MCF 10A (cell line): ENCODE measurements around the gene WASL. TPM values are rescaled to one million over a fixed set of nuclear protein-coding genes. Genes with fewer than 3 reads are reported as not detected.

Experiments used
- BruUV-seq: library from RNA; stranded (reverse); fragments of 400-500 nt; replicated peaks from 2 replicates; lab custom pipeline; 2021; lab: Mats Ljungman, UMichigan
- CTCF ChIA-PET: fragments of 300-600 bp; sonication (Branson Sonifier 250); formaldehyde crosslinking; extraction: SDS; loops from one replicate; lab custom pipeline; 2021; ENCODE audit warnings: antibody characterized with exemption, inconsistent platforms; lab: Yijun Ruan, JAX
- POLR2A ChIA-PET: fragments of 300-600, 350-650 bp; sonication (Branson Sonifier 250); formaldehyde crosslinking; extraction: SDS; loops from one replicate; lab custom pipeline; 2020; ENCODE audit warnings: antibody characterized with exemption, inconsistent platforms; lab: Yijun Ruan, JAX
- DNase-seq: peaks from one replicate; pipeline ENCODE4 v3.0.0-alpha.2; 2018; ENCODE audit not compliant: unreplicated experiment
- H3K27ac Mint-ChIP-seq: one replicate; pipeline ENCODE4 v1.8.0; 2022; ENCODE audit warnings: mild to moderate bottlenecking, low read depth, mixed read lengths; ENCODE audit not compliant: unreplicated experiment
- H3K27me3 Mint-ChIP-seq: one replicate; pipeline ENCODE4 v1.8.0; 2022; ENCODE audit warnings: mixed read lengths; ENCODE audit not compliant: insufficient read depth, unreplicated experiment
- H3K36me3 Mint-ChIP-seq: one replicate; pipeline ENCODE4 v1.8.0; 2022; ENCODE audit warnings: mild to moderate bottlenecking, moderate library complexity, mixed read lengths; ENCODE audit not compliant: insufficient read depth, unreplicated experiment
- H3K4me1 Mint-ChIP-seq: one replicate; pipeline ENCODE4 v1.8.0; 2022; ENCODE audit warnings: mixed read lengths; ENCODE audit not compliant: insufficient read depth, unreplicated experiment
- H3K4me3 Mint-ChIP-seq: one replicate; pipeline ENCODE4 v1.8.0; 2022; ENCODE audit warnings: mild to moderate bottlenecking, moderate library complexity, mixed read lengths; ENCODE audit not compliant: unreplicated experiment
- H3K9me3 Mint-ChIP-seq: one replicate; pipeline ENCODE4 v1.8.0; 2022; ENCODE audit warnings: mixed read lengths; ENCODE audit not compliant: unreplicated experiment
- intact Hi-C: fragments of 100-400 bp; cut with micrococcal nuclease; formaldehyde crosslinking; loops from 2 replicates; pipeline ENCODE4 v1.14.1; 2022
- total RNA-seq: library from RNA; stranded (reverse); gene quantifications from 2 replicates; pipeline ENCODE4 v1.2.3, GENCODE V29; 2022
- TF ChIP-seq, protein P1 (sequence below): fragments of 200-600 bp; IDR thresholded peaks from one replicate; pipeline ENCODE4 v1.8.0; 2022; ENCODE audit warnings: antibody characterized with exemption, mild to moderate bottlenecking; ENCODE audit not compliant: unreplicated experiment

Gene WASL
- total RNA-seq, 1 experiment from 2014 or later = 34.7 TPM

DNA sequence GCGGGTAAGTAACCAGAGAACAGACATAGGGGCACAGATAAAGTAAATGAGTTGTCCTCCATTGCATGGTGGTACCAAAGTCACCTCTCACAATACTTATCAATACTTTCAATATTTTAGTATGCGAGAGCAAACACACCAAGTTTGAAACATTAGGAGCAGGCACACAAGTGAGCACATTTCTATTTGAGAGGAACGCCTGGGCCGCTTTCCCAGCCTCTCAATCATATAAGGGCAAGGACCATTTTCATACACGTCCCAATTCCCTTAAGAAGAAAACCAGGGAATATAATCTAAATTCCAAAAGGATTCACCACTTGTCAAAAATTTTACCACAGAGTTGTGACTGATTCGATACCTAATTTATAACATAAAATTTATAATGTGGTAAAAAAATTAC is 85.6 kb downstream of the WASL start:
- H3K36me3 Mint-ChIP-seq = no peaks in the 10 kb centered on the region
- DNase-seq = no peak
- no peaks in the 10 kb centered on the region for H3K27me3 Mint-ChIP-seq
- BruUV-seq = no TSS peak
- intact Hi-C loops = no loop called here
- H3K9me3 Mint-ChIP-seq = no peaks in the 10 kb centered on the region
- ChIA-PET CTCF (interaction anchor here (0.7 kb wide), 1 partner anchor 10 kb away, joined by 5 read pairs; no protein-coding TSS in a partner anchor), POLR2A (interaction anchor here (1.3 kb wide), 1 partner anchor 12 kb away, joined by 3 read pairs; no protein-coding TSS in a partner anchor)
- TF ChIP-seq, protein P1, sequence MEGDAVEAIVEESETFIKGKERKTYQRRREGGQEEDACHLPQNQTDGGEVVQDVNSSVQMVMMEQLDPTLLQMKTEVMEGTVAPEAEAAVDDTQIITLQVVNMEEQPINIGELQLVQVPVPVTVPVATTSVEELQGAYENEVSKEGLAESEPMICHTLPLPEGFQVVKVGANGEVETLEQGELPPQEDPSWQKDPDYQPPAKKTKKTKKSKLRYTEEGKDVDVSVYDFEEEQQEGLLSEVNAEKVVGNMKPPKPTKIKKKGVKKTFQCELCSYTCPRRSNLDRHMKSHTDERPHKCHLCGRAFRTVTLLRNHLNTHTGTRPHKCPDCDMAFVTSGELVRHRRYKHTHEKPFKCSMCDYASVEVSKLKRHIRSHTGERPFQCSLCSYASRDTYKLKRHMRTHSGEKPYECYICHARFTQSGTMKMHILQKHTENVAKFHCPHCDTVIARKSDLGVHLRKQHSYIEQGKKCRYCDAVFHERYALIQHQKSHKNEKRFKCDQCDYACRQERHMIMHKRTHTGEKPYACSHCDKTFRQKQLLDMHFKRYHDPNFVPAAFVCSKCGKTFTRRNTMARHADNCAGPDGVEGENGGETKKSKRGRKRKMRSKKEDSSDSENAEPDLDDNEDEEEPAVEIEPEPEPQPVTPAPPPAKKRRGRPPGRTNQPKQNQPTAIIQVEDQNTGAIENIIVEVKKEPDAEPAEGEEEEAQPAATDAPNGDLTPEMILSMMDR = no peak
- no peaks in the 10 kb centered on the region for H3K4me1 Mint-ChIP-seq
- H3K27ac Mint-ChIP-seq = no peak overlapping the region
- H3K4me3 Mint-ChIP-seq = no peak overlapping the region

DNA sequence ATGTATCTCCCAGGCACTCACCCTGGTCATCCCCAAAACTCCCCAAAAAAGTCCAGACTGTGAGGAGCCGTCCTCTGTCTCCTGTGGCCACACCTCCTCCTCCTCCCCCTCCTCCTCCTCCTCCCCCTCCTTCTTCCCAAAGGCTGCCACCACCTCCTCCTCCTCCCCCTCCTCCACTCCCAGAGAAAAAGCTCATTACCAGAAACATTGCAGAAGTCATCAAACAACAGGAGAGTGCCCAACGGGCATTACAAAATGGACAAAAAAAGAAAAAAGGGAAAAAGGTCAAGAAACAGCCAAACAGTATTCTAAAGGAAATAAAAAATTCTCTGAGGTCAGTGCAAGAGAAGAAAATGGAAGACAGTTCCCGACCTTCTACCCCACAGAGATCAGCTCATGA is 86.0 kb downstream of the WASL start:
- no peak overlapping the region for H3K4me3 Mint-ChIP-seq
- DNase-seq = no peak
- ChIA-PET POLR2A (interaction anchor here (0.7 to 1.3 kb wide), 2 partner anchors 12 to 86 kb away, joined by 3 to 4 read pairs; partner anchors contain the start of gene WASL), CTCF (interaction anchor here (0.7 kb wide), 1 partner anchor 11 kb away, joined by 5 read pairs; no protein-coding TSS in a partner anchor)
- H3K36me3 Mint-ChIP-seq = no peaks in the 10 kb centered on the region
- BruUV-seq = no TSS peak
- TF ChIP-seq, protein P1 = no peak
- H3K9me3 Mint-ChIP-seq = no peaks in the 10 kb centered on the region
- no peaks in the 10 kb centered on the region for H3K4me1 Mint-ChIP-seq
- no peak overlapping the region for H3K27ac Mint-ChIP-seq
- intact Hi-C loops = no loop called here
- H3K27me3 Mint-ChIP-seq = no peaks in the 10 kb centered on the region

DNA sequence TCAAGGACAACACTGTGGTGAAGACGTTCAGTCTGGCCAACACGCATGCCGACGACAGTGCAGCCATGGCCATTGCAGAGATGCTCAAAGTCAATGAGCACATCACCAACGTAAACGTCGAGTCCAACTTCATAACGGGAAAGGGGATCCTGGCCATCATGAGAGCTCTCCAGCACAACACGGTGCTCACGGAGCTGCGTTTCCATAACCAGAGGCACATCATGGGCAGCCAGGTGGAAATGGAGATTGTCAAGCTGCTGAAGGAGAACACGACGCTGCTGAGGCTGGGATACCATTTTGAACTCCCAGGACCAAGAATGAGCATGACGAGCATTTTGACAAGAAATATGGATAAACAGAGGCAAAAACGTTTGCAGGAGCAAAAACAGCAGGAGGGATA is 86.5 kb downstream of the WASL start:
- Mint-ChIP-seq H3K9me3 (no peaks in the 10 kb centered on the region), H3K36me3 (no peaks in the 10 kb centered on the region), H3K4me1 (no peaks in the 10 kb centered on the region), H3K27ac (no peak overlapping the region), H3K4me3 (no peak overlapping the region), H3K27me3 (no peaks in the 10 kb centered on the region)
- DNase-seq = no peak
- ChIA-PET POLR2A (interaction anchor here (0.7 to 1.3 kb wide), 2 partner anchors 13 to 87 kb away, joined by 3 to 4 read pairs; partner anchors contain the start of gene WASL), CTCF (interaction anchor here (0.7 kb wide), 2 partner anchors 11 to 253 kb away, joined by 5 to 8 read pairs; no protein-coding TSS in a partner anchor)
- no TSS peak for BruUV-seq
- TF ChIP-seq, protein P1 = no peak
- intact Hi-C loops = no loop called here

DNA sequence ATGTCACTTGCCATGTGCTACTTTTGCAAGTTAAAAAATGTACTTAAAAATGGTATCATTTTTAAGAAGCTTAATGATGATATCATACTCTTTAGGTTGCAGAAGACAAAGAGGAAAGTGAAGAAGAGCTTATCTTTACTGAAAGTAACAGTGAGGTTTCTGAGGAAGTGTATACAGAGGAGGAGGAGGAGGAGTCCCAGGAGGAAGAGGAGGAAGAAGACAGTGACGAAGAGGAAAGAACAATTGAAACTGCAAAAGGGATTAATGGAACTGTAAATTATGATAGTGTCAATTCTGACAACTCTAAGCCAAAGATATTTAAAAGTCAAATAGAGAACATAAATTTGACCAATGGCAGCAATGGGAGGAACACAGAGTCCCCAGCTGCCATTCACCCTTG is 87.0 kb downstream of the WASL start:
- TF ChIP-seq, protein P1 = no peak
- ChIA-PET POLR2A (interaction anchor here (0.7 kb wide), 1 partner anchor 1191 kb away, joined by 3 read pairs; no protein-coding TSS in a partner anchor), CTCF (interaction anchor here (0.6 to 0.7 kb wide), 2 partner anchors 23 to 254 kb away, joined by 3 to 8 read pairs; no protein-coding TSS in a partner anchor)

More for the DNA sequence above, 87.0 kb downstream of the WASL start:
- DNase-seq = no peak
- H3K4me1 Mint-ChIP-seq = no peaks in the 10 kb centered on the region
- intact Hi-C loops = no loop called here
- no peak overlapping the region for H3K27ac Mint-ChIP-seq
- no peak overlapping the region for H3K4me3 Mint-ChIP-seq
- no peaks in the 10 kb centered on the region for H3K9me3 Mint-ChIP-seq
- BruUV-seq = no TSS peak
- H3K27me3 Mint-ChIP-seq = no peaks in the 10 kb centered on the region
- no peaks in the 10 kb centered on the region for H3K36me3 Mint-ChIP-seq
